Rectal smooth muscle tissue (tissue), 1 donor: ENCODE data around the gene SMARCA4.
"Not testable (repeated sequence)": the region's sequence is repeated elsewhere in the genome, so short reads cannot be mapped to it uniquely, and the experiment has no call there.

ENCODE experiments used
- H3K27ac ChIP-seq: one replicate; pipeline ENCODE4 v1.7.0; 2013; ENCODE audit warnings: low read depth, low read length, inconsistent platforms
- H3K27me3 ChIP-seq: one replicate; pipeline ENCODE4 v1.7.0; 2013; ENCODE audit warnings: low read length; ENCODE audit not compliant: control insufficient read depth, insufficient read depth
- H3K36me3 ChIP-seq: one replicate; pipeline ENCODE4 v1.7.0; 2013; ENCODE audit warnings: low read length; ENCODE audit not compliant: control insufficient read depth, insufficient read depth
- H3K4me1 ChIP-seq: one replicate; pipeline ENCODE4 v1.7.0; 2013; ENCODE audit warnings: low read length; ENCODE audit not compliant: control insufficient read depth, insufficient read depth
- H3K4me3 ChIP-seq: one replicate; pipeline ENCODE4 v1.7.0; 2013; ENCODE audit warnings: low read length
- H3K9ac ChIP-seq: one replicate; pipeline ENCODE4 v1.7.0; 2013; ENCODE audit warnings: low read length

Gene SMARCA4

DNA sequence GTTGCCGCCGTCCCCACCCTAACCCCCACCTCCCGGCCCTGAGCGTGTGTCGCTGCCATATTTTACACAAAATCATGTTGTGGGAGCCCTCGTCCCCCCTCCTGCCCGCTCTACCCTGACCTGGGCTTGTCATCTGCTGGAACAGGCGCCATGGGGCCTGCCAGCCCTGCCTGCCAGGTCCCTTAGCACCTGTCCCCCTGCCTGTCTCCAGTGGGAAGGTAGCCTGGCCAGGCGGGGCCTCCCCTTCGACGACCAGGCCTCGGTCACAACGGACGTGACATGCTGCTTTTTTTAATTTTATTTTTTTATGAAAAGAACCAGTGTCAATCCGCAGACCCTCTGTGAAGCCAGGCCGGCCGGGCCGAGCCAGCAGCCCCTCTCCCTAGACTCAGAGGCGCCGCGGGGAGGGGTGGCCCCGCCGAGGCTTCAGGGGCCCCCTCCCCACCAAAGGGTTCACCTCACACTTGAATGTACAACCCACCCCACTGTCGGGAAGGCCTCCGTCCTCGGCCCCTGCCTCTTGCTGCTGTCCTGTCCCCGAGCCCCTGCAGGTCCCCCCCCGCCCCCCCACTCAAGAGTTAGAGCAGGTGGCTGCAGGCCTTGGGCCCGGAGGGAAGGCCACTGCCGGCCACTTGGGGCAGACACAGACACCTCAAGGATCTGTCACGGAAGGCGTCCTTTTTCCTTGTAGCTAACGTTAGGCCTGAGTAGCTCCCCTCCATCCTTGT, 38.8 kb upstream of the SMARCA4 start:
- Histone ChIP-seq H3K27ac (no peak overlapping the region), H3K9ac (no peak overlapping the region), H3K27me3 (no peaks in the 10 kb centered on the region), H3K4me1 (no peaks in the 10 kb centered on the region), H3K36me3 (peaks cover 36% of the 10 kb centered on the region), H3K4me3 (no peak overlapping the region)

DNA sequence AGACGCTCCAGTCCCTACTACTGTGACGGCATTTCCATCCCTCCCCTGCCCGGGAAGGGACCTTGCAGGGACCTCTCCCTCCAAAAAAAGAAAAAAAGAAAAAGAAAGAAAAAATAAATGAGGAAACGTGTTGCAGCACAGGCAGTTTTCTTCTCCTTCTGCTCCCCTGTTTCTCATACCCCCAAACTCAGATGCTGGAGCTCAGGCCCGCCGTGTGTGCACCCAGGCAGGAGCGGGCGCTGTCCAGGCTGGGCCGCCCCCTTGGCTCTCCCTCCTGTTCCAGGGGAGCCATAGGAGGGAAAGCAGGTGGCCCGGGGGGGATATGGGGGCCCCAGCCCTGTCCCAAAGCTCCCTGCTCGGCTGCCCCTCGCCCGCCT, 38.2 kb upstream of the SMARCA4 start:
- Histone ChIP-seq H3K9ac (no peak overlapping the region), H3K36me3 (peaks cover 36% of the 10 kb centered on the region), H3K27ac (no peak overlapping the region), H3K4me1 (peaks cover under 1% of the 10 kb centered on the region), H3K27me3 (no peaks in the 10 kb centered on the region), H3K4me3 (no peak overlapping the region)

DNA sequence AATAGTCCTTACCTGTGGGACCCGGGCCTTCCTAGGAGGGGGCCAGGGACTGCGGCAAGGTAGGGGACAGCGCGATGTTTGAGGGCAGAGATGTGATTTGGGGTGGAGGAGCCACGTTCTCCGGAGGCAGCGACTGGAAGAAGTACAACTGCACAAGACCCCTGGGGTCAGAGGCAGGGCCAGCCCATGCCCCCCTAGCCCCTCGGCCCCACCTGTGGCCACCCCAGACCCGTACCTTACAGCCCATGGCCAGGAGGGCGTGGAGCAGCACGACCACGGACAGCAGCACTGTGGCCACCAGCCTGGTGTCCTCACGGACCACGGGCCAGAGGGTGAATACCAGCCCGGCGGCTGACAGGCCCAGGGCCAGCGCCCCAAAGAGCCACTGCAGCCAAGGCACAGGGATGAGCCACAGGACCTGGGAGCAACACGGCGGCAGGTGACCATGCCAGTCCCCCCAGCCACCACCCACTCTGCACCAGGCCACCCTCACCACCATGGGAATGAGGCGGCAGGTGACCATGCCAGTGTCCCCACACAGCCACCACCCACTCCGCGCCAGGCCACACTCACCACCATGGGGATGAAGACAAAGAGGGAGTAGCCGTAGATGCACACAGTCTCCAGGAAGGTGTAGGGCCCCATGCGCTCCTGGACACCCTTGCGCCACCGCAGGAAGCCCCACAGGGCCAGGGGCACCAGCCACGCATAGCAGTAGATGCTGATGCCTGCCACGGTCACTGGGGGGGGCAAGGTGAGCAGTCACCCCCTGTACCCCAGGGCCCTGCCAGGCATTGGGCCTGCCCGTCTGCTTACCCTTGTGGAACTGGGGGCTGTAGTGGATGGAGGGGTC, 37.3 kb upstream of the SMARCA4 start:
- H3K4me3 ChIP-seq: no peak overlapping the region
- peaks cover 4% of the 10 kb centered on the region for H3K4me1 ChIP-seq
- peaks cover 36% of the 10 kb centered on the region for H3K36me3 ChIP-seq
- no peaks in the 10 kb centered on the region for H3K27me3 ChIP-seq
- no peak overlapping the region for H3K27ac ChIP-seq
- no peak overlapping the region for H3K9ac ChIP-seq

DNA sequence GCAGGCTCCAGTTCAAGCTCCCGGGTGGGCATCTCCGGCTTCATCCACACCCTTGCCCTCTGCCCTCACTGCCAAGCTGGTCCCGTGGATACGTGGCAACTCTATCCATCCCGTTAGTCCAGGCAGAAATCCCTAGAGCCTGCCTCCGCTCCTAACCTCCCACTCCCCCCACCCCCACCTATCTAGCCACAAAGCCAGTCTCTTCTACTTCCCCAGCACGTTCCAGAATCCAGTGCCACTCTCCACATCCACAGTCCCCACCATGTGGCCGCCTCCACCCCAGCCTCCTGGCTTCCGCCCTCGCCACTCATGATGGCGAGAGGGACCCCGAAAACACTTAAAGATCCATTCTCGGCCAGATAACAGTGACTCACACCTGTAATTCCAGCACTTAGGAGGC, 36.2 kb upstream of the SMARCA4 start:
- Histone ChIP-seq H3K27me3 (no peaks in the 10 kb centered on the region), H3K27ac (no peak overlapping the region), H3K36me3 (peaks cover 32% of the 10 kb centered on the region), H3K4me1 (peaks cover 9% of the 10 kb centered on the region), H3K4me3 (no peak overlapping the region), H3K9ac (no peak overlapping the region)

DNA sequence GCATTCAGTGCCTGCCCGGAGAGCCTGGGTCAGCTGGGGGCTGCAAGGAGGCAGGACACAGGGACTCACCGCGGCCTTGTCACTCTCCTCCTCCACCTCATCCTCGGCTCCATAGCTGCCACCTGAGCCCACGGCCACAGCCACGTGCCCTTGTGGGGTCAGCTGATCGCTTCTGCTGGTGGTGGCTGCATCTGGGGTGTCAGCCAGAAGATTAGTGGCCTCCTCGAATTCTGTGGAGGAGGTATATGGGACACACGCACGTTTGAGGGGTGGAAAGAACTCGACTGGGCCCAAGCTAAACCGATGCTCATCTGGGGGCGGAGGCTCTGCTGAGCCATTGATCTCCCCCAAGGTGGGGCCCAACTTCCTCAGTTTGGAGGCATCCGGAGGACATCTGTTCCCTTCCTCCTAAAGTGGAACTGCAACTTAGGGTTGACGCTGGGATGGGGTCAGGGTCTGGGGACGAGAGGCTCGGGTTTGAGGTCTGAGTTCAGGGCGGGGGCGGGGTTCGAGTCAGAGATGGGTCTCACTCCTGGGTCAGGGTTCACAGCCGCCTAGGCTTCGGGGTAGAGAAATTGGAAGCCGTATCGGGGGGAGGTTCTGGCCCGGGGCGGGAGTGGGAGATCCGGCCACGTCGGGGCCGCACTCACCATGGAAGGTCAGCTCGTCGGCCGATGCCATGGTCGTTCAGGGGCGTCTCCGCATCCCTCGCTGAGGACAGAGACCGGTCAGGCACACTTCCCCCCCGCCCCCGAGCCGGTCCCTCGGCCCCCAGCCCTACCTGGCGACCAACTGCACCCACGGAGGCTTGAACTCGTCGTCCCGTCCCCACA, 32.9 kb upstream of the SMARCA4 start:
- Histone ChIP-seq H3K9ac (peak overlapping the region; percentile 8), H3K36me3 (peaks cover 18% of the 10 kb centered on the region), H3K4me3 (peak overlapping the region; percentile 93), H3K27ac (peak overlapping the region; percentile 79), H3K4me1 (peaks cover 12% of the 10 kb centered on the region), H3K27me3 (no peaks in the 10 kb centered on the region)

DNA sequence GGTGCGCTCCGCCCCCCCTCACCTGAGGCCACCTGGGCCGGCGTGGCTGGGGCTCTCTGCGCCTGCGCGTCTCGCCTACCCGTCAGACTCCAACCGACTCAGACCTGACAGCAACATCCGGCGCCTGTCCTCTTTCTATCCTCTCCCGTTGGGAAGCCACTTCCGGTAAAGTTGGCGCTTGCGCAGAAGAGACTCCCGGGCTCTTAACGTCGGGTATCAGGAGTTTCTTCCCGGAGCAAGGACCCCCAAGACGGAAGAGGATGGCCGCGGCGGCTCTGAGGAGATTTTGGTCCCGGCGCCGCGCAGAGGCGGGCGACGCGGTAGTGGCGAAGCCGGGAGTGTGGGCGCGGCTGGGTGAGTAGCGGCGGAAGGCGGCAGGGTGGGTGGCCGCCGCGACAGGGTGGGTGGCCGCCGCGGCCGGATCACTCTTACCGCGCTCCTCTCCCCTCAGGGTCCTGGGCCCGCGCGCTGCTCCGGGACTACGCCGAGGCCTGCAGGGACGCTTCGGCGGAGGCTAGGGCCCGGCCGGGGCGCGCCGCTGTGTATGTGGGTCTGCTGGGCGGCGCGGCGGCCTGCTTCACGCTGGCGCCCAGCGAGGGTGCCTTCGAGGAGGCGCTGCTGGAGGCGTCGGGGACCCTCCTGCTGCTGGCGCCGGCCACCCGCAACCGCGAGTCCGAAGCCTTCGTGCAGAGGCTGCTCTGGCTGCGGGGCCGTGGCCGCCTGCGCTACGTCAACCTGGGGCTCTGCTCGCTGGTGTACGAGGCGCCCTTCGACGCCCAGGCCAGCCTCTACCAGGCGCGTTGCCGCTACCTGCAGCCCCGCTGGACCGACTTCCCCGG, 32.0 kb upstream of the SMARCA4 start, which contains the start of the genes TIMM29 and YIPF2:
Gene TIMM29 (plus strand): TSS at position 249 of the 839 bp plus-strand sequence. CDS start 12 bp downstream, at position 261.
Gene YIPF2 (minus strand): TSS at position 77 of the 839 bp plus-strand sequence. CDS start 229 bp downstream, outside the sequence.
- Histone ChIP-seq H3K4me1 (peaks cover 12% of the 10 kb centered on the region), H3K4me3 (peak within 1 kb of the TSS; percentile 93), H3K36me3 (peaks cover 10% of the 10 kb centered on the region), H3K27ac (peak within 1 kb of the TSS; percentile 79), H3K27me3 (no peaks in the 10 kb centered on the region), H3K9ac (peak within 1 kb of the TSS; percentile 77)

DNA sequence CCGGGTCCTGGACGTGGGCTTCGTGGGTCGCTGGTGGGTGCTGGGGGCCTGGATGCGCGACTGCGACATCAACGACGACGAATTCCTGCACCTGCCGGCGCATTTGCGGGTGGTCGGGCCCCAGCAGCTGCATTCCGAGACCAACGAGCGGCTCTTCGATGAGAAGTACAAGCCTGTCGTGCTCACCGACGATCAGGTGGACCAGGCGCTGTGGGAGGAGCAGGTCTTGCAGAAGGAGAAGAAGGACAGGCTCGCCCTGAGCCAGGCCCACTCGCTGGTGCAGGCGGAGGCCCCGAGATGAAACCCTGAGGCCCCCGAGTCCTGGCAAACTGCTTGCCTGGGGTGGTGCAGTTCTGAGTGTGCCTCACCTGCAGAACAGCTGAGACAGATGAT, 31.4 kb upstream of the SMARCA4 start:
- H3K27me3 ChIP-seq: no peaks in the 10 kb centered on the region
- peak overlapping the region; percentile 77 for H3K9ac ChIP-seq
- H3K27ac ChIP-seq: peak overlapping the region; percentile 79
- H3K4me3 ChIP-seq: peak overlapping the region; percentile 93
- H3K4me1 ChIP-seq: peaks cover 12% of the 10 kb centered on the region
- peaks cover 6% of the 10 kb centered on the region for H3K36me3 ChIP-seq

DNA sequence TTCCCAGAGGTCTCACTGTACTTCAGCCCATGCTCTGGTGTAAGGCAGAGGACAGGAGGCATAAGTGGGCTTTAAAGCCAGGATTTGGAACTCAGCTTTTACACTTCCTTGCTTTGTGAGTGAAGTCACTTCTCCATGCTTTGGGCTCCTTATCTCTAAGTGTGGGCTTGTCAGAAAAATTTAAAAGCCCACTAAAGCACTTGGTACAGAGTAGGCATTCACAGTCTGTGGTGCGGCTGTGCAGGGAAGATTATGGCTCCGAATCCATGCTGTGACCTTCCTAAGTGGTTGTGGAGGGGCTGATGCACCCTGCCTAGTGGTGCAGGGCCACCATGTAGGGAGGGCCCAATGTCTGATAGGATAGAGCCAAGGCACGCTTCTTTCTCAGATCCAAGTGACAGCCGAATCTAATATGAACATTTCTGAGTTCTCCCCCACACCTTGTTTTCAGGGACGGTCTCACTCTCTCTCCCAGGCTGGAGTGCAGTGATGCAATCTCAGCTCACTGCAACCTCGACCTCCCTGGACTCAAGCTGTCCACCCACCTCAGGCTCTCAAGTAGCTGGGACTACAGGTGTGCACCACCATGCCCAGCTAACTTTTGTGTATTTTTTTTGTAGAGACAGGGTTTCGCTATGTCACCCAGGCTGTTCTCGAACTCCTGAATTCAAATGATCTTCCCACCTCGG, 25.3 kb upstream of the SMARCA4 start:
- Histone ChIP-seq H3K4me3 (no peak overlapping the region), H3K36me3 (no peaks in the 10 kb centered on the region), H3K4me1 (no peaks in the 10 kb centered on the region), H3K27me3 (no peaks in the 10 kb centered on the region), H3K27ac (no peak overlapping the region), H3K9ac (no peak overlapping the region)

DNA sequence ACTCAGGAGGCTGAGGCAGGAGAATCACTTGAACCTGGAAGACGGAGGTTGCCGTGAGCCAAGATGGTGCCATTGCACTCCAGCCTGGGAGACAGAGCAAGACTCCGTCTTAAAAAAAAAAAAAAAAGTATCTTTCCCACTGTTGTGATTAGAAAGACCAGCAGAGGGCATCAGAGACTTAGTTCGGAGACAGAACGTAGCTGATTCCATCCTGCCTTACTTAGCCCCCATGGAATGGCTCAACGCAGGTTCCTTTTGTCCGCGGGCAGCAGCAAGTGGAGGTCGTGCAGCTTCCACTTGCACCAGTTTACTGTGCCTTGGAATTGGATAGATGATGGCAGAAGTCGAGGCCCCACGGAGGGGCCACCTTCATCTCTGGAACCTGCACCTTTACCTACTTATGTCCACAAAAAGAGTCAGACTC, 24.2 kb upstream of the SMARCA4 start:
- Histone ChIP-seq H3K27ac (peak overlapping the region; percentile 32), H3K27me3 (no peaks in the 10 kb centered on the region), H3K4me3 (peak overlapping the region; percentile 41), H3K9ac (no peak overlapping the region), H3K4me1 (no peaks in the 10 kb centered on the region), H3K36me3 (no peaks in the 10 kb centered on the region)

DNA sequence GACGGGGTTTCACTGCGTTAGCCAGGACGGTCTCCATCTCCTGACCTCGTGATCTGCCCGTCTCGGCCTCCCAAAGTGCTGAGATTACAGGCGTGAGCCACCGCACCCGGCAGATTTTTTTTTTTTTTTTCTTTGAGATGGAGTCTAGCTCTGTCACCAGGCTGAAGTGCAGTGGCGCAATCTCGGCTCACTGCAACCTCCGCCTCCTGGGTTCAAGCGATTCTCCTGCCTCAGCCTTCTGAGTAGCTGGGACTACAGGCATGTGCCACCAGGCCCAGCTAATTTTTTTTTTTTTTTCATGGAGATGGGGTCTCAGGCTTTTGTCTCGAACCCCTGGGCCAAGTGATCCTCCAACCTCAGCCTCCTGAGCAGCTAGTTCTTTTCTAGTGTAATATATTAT, 19.2 kb upstream of the SMARCA4 start:
- H3K27me3 ChIP-seq, H3K4me1 ChIP-seq, H3K36me3 ChIP-seq, H3K9ac ChIP-seq, H3K27ac ChIP-seq, H3K4me3 ChIP-seq: not testable (repeated sequence)

DNA sequence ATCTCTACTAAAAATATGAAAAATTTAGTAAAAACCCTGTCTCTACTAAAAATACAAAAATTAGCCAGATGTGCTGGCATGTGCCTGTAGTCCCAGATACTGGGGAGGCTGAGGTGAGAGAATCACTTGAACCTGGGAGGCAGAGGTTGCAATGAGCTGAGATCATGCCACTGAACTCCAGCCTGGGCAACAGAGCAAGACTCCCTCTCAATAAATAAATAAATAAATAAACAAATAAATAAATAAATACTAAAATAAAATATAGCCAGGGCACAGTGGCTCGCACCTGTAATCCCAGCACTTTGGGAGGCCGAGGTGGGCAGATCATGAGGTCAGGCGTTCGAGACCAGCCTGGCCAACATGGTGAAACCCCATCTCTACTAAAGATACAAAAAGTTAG, 17.4 kb upstream of the SMARCA4 start:
- H3K9ac ChIP-seq, H3K27me3 ChIP-seq, H3K36me3 ChIP-seq, H3K4me3 ChIP-seq, H3K4me1 ChIP-seq, H3K27ac ChIP-seq: not testable (repeated sequence)
